Natural killer cell (primary cell): ENCODE measurements around the gene ABCA8. TPM values are rescaled to one million over a fixed set of nuclear protein-coding genes. Genes with fewer than 3 reads are reported as not detected.

ENCODE experiments used
- ATAC-seq, 3 donors: fragments of 150-1000 bp in 2 of 3; fragments of 200-7000 bp in 1 of 3; cut with Tn5 transposase; 1 replicate in 1 of 3; 2 replicates in 2 of 3; pipeline ENCODE4 v1.10.0; 2021; ENCODE audit warnings: mild to moderate bottlenecking in 2 of 3, moderate library complexity in 2 of 3
- DNase-seq, 2 donors: peaks; one replicate each; pipeline versions ENCODE4 v3.0.0 to v3.0.0-alpha.2; 2013 to 2021; ENCODE audit warnings: mixed read lengths in 1 of 2
- H3K27ac ChIP-seq: one replicate; pipeline ENCODE4 v1.5.1; 2013; ENCODE audit warnings: mild to moderate bottlenecking, low read length
- H3K27me3 ChIP-seq: one replicate; pipeline ENCODE4 v1.6.1; 2013; ENCODE audit warnings: low read length; ENCODE audit not compliant: control insufficient read depth, insufficient read depth
- H3K36me3 ChIP-seq: one replicate; pipeline ENCODE4 v1.6.1; 2013; ENCODE audit warnings: low read length; ENCODE audit not compliant: control insufficient read depth, insufficient read depth
- H3K4me1 ChIP-seq: one replicate; pipeline ENCODE4 v1.6.1; 2013; ENCODE audit warnings: low read length; ENCODE audit not compliant: control insufficient read depth, insufficient read depth
- H3K4me3 ChIP-seq: one replicate; pipeline ENCODE4 v1.5.1; 2013; ENCODE audit warnings: low read length
- H3K9me3 ChIP-seq: one replicate; pipeline ENCODE4 v1.6.1; 2013; ENCODE audit warnings: low read length; ENCODE audit not compliant: control insufficient read depth, insufficient read depth
- H3K27ac Mint-ChIP-seq, 2 donors: one replicate each; pipeline ENCODE4 v1.8.0; 2022; ENCODE audit warnings: mild to moderate bottlenecking in 2 of 2, mixed read lengths in 2 of 2, moderate library complexity in 1 of 2
- H3K27me3 Mint-ChIP-seq, 2 donors: one replicate each; pipeline ENCODE4 v1.8.0; 2022; ENCODE audit warnings: low read depth in 2 of 2, mixed read lengths in 2 of 2
- H3K36me3 Mint-ChIP-seq: one replicate; pipeline ENCODE4 v1.8.0; 2022; ENCODE audit warnings: mixed read lengths
- H3K4me1 Mint-ChIP-seq, 2 donors: one replicate each; pipeline ENCODE4 v1.8.0; 2022; ENCODE audit warnings: mixed read lengths in 2 of 2
- H3K4me3 Mint-ChIP-seq: one replicate; pipeline ENCODE4 v1.8.0; 2022; ENCODE audit warnings: mild to moderate bottlenecking, moderate library complexity, mixed read lengths
- H3K9me3 Mint-ChIP-seq, 2 donors: one replicate each; pipeline ENCODE4 v1.8.0; 2022; ENCODE audit warnings: mixed read lengths in 2 of 2
- WGBS: methylation state at CpG from one replicate; pipeline ENCODE4 v1.1.7; 2013; ENCODE audit warnings: missing lambda C conversion rate; ENCODE audit not compliant: insufficient coverage; 5-methylcytosine and 5-hydroxymethylcytosine counted together
- intact Hi-C: fragments of 100-400 bp; cut with micrococcal nuclease; formaldehyde crosslinking; loops from one replicate; pipeline ENCODE4 v1.14.2; 2022
- total RNA-seq, 4 donors: library from RNA; stranded (reverse); fragments of 120-200 nt in 1 of 4; gene quantifications; one replicate each; pipeline versions ENCODE4 v1.2.3 to v1.2.4, GENCODE V29; 2013 to 2022
- TF ChIP-seq, protein P1 (sequence below): fragments of 200-600 bp; IDR thresholded peaks from one replicate; pipeline ENCODE4 v1.8.0; 2022; ENCODE audit warnings: antibody characterized with exemption

The ABCA8 gene
- total RNA-seq, 3 donors from 2014 or later (not counting 1 experiment from before 2014, with no cell fraction given): not detected

DNA sequence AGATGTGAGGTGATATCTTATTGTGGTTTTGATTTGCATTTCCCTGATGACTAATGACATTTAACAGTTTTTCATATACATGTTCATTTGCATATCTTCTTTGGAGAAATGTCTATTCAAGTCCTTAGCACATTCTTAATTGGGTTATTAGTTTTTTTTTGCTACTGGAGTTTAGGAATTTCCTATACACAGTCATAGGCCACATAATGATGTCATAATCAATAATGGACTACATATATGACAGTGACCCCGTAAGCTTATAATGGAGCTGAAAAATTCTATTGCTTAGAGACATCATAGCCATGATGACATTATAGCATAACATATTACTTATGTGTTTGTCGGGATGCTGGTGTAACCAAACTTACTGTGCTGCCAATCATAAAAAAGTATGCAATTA lies 83.7 kb downstream of the ABCA8 start:
- intact Hi-C loops: no loop called here
- H3K4me3 ChIP-seq: no peak overlapping the region
- Mint-ChIP-seq H3K4me3 (no peak overlapping the region), H3K9me3 (no peaks in the 10 kb centered on the region), H3K27me3 (peaks cover 6 to 43% of the 10 kb centered on the region in 2 donors), H3K4me1 (no peaks in the 10 kb centered on the region), H3K27ac (no peak overlapping the region), H3K36me3 (no peaks in the 10 kb centered on the region)
- no peaks in the 10 kb centered on the region for H3K36me3 ChIP-seq
- H3K4me1 ChIP-seq: no peaks in the 10 kb centered on the region
- TF ChIP-seq, protein P1, sequence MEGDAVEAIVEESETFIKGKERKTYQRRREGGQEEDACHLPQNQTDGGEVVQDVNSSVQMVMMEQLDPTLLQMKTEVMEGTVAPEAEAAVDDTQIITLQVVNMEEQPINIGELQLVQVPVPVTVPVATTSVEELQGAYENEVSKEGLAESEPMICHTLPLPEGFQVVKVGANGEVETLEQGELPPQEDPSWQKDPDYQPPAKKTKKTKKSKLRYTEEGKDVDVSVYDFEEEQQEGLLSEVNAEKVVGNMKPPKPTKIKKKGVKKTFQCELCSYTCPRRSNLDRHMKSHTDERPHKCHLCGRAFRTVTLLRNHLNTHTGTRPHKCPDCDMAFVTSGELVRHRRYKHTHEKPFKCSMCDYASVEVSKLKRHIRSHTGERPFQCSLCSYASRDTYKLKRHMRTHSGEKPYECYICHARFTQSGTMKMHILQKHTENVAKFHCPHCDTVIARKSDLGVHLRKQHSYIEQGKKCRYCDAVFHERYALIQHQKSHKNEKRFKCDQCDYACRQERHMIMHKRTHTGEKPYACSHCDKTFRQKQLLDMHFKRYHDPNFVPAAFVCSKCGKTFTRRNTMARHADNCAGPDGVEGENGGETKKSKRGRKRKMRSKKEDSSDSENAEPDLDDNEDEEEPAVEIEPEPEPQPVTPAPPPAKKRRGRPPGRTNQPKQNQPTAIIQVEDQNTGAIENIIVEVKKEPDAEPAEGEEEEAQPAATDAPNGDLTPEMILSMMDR: no peak
- no peaks in the 10 kb centered on the region for H3K9me3 ChIP-seq
- H3K27ac ChIP-seq: no peak overlapping the region
- no CpG with 5 or more reads among the region's 2 CpGs for WGBS
- DNase-seq (no peak), ATAC-seq (no peak)
- H3K27me3 ChIP-seq: no peaks in the 10 kb centered on the region

DNA sequence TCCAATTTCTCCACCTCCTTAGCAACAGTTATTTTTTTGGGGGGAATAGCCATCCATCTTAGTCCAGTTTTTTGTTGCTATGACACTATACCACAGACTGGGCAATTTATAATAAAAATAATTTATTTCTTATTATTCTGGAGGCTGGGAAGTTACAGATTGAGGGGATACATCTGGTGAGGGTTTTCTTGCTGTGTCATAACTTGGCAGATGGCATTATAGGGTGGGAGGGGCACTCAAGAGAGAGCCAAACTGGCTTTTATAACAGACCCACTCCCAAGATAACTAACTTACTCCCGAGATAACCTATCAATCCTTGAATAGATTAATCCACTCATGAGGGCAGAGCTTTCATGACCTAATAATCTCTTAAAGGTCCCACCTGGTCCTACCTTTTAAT lies 84.2 kb downstream of the ABCA8 start:
- no peak overlapping the region for H3K27ac ChIP-seq
- H3K4me3 Mint-ChIP-seq: no peak overlapping the region
- H3K27me3 Mint-ChIP-seq: peaks cover 6 to 39% of the 10 kb centered on the region in 2 donors
- TF ChIP-seq, protein P1: no peak
- DNase-seq: no peak
- H3K4me3 ChIP-seq: no peak overlapping the region
- no peak overlapping the region for H3K27ac Mint-ChIP-seq
- ATAC-seq: no peak
- H3K36me3 Mint-ChIP-seq: no peaks in the 10 kb centered on the region
- H3K4me1 ChIP-seq: no peaks in the 10 kb centered on the region
- no peaks in the 10 kb centered on the region for H3K9me3 Mint-ChIP-seq
- 0% methylated on average over 1 of the region's 1 CpG for WGBS
- intact Hi-C loops: no loop called here
- no peaks in the 10 kb centered on the region for H3K36me3 ChIP-seq
- H3K9me3 ChIP-seq: no peaks in the 10 kb centered on the region
- H3K4me1 Mint-ChIP-seq: no peaks in the 10 kb centered on the region
- no peaks in the 10 kb centered on the region for H3K27me3 ChIP-seq

DNA sequence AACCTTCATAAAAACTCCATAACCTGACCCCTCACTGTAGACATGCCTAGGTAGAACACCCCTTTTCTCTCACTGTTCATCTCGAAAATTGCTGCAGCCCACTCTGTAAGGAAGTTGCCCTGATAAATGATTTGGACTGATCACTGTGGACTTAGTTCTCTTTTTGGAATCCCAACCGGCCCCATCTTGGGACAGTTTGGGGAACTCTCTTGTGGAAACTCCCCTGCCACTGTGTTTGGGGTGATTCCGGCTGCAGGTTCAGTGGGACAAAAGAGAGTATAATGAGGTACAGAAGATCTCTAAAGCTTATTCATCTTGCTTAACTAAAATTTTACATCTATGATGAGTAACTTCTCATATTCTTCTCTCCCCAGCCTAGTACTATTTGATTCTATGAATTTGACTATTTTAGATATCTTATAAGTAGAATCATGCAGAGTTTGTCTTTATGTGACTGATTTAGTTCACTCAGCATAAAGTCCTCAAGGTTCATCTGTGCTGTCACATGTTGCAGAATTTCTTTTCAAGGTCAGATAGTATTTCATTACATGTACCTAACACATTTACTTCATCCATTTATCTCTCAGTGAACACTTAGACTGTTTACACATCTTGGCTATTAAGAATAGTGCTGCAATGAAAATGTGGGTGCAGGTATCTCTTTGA lies 84.9 kb downstream of the ABCA8 start:
- no peaks in the 10 kb centered on the region for H3K27me3 ChIP-seq
- H3K4me3 ChIP-seq: no peak overlapping the region
- no peak overlapping the region for H3K27ac Mint-ChIP-seq
- 87% methylated on average over 3 of the region's 3 CpGs for WGBS
- H3K36me3 Mint-ChIP-seq: no peaks in the 10 kb centered on the region
- no peak overlapping the region for H3K4me3 Mint-ChIP-seq
- intact Hi-C loops: no loop called here
- peaks cover 6 to 32% of the 10 kb centered on the region in 2 donors for H3K27me3 Mint-ChIP-seq
- H3K9me3 ChIP-seq: no peaks in the 10 kb centered on the region
- H3K27ac ChIP-seq: no peak overlapping the region
- no peaks in the 10 kb centered on the region for H3K36me3 ChIP-seq
- DNase-seq (no peak), ATAC-seq (peak in 1 of 3 donors; percentile 14)
- no peaks in the 10 kb centered on the region for H3K9me3 Mint-ChIP-seq
- no peaks in the 10 kb centered on the region for H3K4me1 ChIP-seq
- TF ChIP-seq, protein P1: no peak
- no peaks in the 10 kb centered on the region for H3K4me1 Mint-ChIP-seq

DNA sequence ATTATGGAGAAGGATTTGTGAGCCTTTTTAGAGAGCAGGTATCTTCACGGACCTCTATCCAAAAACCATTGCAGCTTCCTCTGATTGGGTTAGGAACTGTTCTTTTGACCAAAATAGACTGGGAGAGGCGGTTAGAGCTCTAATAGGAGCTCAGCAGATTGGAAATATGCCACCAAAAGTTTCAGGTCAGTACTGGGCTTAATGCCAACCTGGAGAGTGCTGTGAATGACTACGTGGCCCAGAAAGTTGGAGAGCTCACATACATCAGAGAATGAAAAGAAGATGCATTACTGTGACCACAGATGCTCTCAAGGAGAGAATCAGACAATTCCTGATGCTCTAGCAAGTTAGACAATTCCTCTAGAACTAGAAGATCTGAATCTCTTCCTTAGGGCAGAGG lies 86.5 kb downstream of the ABCA8 start:
- intact Hi-C loops: no loop called here
- H3K27me3 ChIP-seq: no peaks in the 10 kb centered on the region

More for the DNA sequence above, 86.5 kb downstream of the ABCA8 start:
- no peaks in the 10 kb centered on the region for H3K9me3 Mint-ChIP-seq
- H3K4me3 ChIP-seq: no peak overlapping the region
- H3K4me1 ChIP-seq: no peaks in the 10 kb centered on the region
- no peak for DNase-seq
- H3K36me3 Mint-ChIP-seq: no peaks in the 10 kb centered on the region
- H3K4me3 Mint-ChIP-seq: no peak overlapping the region
- WGBS: 45% methylated on average over 3 of the region's 3 CpGs
- H3K27ac ChIP-seq: no peak overlapping the region
- H3K9me3 ChIP-seq: no peaks in the 10 kb centered on the region
- H3K4me1 Mint-ChIP-seq: no peaks in the 10 kb centered on the region
- H3K27ac Mint-ChIP-seq: no peak overlapping the region
- ATAC-seq: no peak
- no peaks in the 10 kb centered on the region for H3K36me3 ChIP-seq
- TF ChIP-seq, protein P1: no peak
- H3K27me3 Mint-ChIP-seq: peaks cover 2 to 23% of the 10 kb centered on the region in 2 donors
